T-helper 1 cell (primary cell): ENCODE data around the gene WBP2NL.

ENCODE experiments used
- DNase-seq, 5 donors: peaks; one replicate each; pipeline ENCODE4 v3.0.0-alpha.2; 2012 to 2020

WBP2NL gene

DNA sequence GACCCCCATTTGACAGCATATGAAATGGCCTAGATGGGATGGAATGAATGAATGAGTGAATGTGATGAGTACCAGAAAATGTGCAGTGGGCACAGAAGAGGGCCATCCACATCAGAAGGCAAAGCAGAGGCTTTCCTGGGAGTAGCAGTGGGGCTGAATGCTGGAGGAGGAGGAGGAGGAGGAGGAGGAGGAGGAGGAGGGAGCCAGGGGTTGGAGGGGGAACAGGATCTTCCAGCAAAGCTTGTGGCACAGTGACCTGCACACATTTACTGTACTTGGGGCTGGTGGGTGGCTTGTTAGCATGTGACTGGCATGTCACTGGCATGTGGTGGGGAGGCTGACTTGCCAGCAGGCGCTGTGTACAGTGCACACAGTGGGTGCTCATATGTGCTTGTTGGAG, 19.9 kb upstream of the WBP2NL start:
- no peak for DNase-seq

DNA sequence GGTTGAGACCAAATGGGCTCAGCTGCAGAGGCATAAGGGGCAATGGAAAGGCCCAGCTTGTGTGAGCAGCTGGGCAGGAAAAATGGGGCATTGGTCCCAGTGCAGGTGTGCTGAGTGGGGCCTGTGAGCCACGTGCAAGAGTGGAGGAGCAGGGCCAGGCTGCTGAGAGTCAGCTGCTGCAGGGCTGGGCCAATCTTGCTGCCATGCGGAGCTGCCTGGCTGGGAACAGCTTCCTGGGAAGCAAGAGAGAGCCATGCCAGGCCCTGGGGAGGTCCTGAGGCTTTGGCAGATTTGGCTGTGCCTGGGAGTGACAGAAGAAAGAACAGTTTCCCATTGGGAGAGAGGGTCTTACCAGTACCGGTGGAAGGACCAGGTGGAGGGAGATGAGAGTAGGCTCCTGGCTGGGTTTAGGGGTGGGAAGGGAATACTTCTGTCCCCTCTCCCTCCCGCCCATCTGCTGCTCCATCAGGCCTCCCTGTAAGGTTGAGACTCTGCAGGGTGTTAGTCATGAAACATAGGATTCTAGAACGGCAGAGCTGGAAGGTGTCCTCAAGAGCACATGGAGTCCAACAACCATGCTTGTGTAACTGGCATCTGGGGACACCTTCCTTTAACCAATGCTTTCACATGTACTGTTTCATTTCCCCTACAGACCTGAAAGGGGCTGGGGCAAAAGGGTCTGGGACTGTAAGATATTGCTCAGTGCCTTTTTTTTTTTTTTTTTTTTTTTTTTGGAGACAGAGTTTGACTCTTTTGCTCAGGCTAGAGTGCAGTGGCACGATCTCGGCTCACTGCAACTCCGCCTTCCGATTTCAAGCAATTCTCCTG, 19.0 kb upstream of the WBP2NL start:
- no peak for DNase-seq

DNA sequence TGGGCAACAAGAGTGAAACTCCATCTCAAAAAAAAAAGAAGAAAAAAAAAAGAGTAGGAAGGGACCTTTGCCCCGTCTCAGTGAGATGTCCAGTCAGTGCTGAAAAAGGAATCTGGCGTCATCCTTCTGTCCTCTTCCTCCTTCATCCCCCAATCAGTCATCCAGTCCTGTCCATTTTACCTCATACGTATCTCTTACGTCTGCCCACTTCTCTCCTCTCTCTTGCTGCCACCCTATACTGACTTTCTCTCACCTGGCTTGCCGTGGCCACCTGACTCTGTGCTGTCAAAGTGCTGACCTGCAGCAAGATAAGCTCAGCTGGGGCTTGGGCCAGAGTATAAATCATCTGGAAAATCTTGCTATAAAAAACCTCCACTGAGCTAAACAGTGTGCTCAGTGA, 15.7 kb upstream of the WBP2NL start:
- no peak for DNase-seq

DNA sequence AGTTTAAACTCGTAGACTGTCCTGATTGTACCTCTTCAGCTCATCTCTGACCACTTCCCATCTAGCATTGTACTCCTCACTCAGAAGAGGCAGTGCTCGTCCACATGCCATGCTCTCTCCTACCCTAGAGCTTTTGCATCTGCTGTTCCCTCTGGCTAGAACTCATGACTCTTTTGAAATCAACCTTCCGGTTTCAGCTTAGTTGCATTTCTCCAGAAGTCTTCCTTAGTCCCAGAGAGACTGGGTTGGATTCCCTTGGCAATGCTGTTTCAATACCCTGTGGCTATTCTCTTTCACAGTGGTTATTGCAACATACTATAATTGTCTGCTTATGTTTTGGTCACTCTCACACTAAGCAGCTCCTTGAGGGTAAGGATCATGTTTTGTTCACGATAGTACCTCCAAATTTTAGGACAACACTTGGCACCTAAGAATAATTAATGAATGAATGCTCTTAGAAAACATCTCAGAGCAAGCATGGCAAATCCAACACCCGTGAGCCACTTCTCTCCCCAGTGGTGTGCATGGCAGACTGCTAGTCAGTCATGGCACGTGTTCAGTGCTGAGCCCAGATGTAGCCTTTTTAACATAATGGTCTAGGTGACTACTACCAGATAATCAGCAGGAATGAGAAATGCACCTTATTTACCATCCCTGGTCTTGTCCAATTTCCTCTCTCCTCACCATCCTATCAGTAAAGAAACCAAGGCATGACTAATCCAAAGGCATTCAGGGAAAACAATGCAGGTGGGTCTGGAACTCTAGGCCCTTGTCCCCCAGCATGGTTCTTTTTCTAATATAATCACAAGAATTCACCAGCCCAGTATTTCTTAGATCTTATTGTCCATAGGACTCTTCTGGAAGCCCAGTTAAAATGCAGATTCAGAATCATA, 14.8 kb upstream of the WBP2NL start:
- no peak for DNase-seq

DNA sequence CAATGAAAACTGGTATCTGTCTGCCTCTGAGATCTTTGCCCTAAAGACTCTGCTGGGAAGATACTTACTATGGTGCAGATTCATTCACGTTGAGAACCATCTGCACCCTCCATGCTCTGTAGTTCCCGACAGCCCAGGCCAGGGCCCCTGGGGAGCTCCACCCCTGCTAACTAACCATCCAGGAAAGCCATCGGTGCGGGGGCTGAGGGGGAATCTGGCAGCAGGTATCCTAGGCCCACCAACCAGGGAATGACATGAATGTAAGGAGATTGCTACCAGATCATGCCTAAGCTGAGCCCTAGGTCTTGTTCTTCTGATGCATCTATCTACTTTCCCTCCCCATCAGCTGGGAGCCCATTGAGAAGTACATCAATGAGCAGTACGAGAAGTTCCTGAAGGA, 11.3 kb upstream of the WBP2NL start:
- no peak for DNase-seq

DNA sequence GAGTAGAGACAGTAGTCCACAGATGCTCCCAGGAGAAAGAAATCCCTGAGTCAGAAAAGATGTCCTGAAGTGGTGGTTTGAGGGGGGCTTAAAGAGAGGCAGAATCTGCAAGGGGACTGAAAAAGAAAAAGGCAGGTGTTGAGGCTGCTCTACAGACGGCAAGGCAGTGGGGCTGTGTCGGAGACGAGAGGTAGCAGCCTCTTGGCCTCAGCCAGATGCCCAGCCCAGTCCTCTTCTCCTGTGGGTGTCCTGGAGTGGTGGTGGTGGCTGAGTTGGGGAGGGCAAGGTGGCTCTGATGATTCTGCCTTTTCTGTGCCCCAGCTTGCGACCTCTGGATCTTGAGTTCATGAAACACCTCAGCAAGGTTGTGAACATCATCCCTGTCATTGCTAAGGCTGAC, 9.3 kb upstream of the WBP2NL start:
- DNase-seq: no peak

DNA sequence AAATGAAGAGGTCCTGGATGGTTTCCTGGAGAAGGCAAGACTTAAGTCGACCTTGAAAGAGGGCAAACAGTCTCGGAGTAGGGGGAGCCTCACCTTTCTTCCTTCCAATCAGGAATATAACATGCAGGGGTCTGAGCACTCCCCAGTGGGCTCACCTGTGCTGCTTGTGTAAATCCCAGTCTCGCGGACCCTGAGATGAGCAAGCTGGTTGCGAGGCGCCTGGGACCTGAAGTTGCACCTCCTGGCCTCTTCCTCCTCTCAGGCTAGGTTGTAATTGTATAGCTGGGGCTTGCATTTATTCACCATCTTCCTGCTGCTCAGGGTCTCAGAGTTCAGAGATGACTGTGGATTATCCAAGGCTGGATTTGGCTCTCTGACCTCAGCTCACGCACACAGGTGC, 7.5 kb upstream of the WBP2NL start:
- no peak for DNase-seq

DNA sequence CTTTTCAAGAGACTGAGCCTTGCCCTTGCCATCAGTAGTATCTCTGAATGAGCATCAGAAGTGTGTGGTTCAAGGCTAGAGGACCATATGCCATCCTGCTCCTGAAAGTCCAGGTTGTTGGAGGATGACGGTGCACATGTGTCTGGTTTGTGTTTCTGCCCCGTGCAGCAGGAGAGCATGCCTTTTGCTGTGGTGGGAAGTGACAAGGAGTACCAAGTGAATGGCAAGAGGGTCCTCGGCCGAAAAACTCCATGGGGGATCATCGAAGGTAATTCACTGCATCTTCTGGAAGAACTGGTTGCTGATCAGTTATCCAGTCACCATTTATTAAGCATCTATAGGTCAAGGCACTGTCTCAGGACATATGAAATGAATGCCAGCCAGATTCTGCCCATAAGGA, 6.1 kb upstream of the WBP2NL start:
- no peak for DNase-seq

DNA sequence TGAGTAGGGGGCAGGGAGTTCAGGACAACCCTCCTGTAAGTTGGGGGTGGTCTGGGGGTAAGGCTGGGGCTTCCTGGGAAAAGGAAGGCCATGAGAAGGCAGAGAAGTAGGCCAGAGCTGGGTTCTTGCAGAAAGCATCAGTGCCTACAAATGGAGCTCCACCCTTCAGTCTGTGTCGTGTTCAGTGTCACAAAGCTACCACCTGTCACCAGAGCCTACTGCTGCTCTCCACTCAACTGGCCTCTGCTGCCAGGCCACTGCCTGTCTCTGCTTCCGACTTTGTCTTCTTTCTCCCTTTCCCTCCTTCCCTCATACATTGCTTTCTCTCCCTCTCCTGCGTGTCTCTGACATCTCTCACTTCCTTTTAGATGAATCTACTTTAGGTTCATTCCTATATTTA, 3.4 kb upstream of the WBP2NL start:
- DNase-seq: no peak

DNA sequence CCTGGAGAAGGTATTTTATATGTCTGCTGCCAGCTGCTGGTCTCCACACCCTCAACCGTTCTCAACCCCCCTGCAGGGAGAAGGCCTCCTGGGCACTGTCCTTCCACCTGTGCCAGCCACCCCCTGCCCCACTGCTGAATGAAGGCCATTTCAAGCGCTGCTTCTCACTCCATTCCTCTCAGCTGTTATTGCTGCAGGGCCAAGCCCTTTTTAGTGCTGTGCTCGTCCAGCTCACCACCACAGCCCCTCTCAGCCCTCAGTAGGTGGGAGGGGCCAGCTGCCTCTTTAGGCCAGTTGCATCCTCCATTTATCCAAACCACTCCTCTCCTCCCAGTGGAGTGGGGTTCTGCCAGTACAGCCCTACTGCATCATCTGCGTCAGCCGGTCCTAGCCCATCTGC, 1.8 kb upstream of the WBP2NL start:
- no peak for DNase-seq

DNA sequence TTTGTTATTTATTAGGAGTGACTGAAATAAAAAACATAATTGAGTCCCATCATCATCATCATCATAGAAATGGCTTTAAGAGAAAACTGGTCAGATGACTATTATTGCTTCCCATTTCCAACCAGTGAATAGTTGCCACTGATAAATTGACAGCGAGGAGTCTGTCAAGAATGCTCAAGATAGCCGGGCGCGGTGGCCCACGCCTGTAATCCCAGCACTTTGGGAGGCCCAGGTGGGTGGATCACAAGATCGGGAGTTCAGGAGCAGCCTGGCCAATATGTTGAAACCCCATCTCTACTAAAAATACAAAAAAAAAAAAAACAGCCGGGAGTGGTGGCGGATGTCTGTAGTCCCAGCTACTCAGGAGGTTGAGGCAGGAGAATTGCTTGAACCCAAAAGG, 1.9 kb downstream of the WBP2NL start:
- no peak for DNase-seq

DNA sequence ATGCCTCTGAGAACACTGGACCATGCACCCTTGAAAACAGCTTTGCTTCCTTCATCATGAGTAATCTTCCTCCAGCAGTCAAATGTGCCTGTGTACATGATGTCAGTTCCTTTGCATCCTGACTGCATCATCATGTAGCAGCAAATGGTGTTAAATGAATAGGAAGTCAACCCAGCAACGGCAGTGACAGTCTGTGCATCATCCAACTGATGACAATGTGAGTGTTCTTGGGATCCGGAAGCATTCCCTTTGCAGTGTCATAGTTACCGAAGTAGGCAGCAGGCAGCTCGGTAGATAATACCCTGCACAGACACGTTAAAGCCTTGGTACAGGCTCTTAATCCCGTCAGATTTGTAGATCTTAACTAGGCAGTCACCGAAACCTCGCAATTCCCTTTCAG, 2.5 kb downstream of the WBP2NL start:
- peak in 1 of 5 donors; percentile 28 for DNase-seq

DNA sequence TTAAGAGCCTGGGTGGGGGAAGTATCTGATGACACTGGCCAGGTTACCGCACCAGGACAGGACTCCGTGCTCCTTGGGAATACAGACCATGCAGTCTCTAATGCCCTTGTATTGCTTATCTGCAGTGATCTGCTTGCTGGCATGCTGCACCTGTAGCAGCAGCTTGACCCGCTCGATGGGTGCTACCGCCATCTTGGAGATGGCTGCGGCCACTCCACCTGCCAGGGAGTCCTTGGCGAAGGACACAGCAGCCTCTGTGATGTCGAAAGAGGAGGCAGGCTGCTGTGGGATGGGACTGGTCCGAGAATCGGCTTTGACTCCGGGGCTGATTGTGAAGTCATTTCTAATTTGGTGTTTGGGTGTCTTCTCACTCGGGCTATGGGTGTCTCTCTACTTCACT, 3.1 kb downstream of the WBP2NL start:
- no peak for DNase-seq

DNA sequence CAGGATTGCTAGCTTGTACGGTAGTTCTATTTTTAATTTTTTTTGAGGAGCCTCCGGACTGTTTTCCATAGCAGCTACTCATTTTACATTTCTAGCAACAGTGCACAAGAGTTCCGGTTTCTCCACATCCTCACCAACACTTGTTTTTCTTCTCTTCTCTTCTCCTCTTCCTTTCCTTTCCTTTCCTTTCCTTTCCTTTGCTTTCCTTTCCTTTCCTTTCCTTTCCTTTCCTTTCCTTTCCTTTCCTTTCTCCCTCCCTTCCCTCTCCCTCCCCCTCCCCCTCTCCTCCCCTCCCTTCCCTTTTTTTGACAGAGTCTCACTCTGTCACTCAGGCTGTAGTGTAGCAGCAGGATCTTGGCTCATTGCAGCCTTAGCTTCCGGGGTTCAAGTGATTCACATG, 9.3 kb downstream of the WBP2NL start:
- no peak for DNase-seq

DNA sequence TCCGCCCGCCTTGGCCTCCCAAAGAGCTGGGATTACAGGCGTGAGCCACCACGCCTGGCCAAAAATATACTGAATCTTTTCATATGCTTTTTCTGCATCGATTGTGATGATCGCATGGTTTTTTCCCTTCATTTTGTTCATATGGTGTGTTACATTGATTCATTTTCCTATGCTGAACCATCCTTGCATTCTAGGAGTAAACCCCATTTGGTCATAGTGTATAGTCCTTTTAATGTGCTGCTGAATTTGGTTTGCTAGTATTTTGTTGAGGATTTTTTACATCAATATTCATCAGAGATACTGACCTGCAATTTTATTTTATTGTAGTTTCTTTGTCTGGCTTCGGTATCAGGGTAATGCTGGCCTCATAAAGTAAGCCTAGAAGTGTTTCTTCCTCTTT, 12.2 kb downstream of the WBP2NL start:
- no peak for DNase-seq

DNA sequence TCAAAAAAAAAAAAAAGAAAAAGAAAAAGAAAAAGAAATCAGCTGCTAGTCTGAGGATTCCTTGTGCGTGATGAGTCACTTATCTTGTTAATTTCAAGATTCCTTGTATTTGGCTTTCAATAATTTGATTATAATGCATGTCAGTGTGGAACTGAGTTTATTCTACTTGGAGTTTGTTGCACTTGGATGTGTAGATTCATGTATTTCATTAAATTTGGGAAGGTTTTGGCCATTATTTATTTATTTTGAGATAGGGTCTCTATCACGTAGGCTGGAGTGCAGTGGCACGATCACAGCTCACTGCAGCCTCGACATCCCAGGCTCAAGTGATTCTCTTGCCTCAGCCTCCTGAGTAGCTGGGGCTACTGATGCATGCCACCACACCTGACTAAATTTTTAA, 14.8 kb downstream of the WBP2NL start:
- DNase-seq: no peak

DNA sequence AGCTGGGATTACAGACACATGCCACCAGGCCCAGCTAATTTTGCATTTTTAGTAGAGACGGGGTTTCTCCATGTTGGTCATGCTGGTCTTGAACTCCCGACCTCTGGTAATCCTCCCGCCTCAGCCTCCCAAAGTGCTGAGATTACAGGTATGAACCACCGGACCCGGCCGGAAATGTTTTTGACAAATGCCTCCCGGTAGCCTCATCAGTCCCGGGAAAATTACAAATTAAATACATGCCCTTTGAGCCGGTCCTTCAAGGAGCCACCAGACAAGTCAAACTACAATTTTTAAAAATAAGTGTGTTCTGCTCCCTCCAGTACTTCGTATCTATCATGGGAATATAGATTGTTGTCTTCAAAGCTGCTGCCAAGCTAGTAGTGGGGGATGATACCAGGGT, 17.5 kb downstream of the WBP2NL start:
- DNase-seq: no peak

DNA sequence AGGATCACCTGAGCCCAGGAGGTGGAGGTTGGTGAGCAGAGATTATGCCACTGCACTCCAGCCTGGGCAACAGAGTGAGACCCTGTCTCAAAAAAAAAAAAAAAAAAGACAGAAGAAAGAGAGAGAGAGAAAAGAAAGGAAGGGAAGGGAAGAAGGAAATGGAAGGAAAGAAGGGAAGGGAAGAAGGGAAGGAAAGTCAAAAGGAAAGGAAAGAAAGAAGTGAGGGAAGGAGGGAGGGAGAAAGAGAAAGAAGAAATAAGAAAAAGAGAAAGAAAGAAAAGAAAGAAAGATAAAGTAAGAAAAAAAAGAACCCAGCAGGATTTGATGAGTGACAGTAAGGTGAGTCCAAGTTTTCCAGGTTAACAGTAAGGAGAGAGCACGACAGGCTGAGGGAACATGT, 19.6 kb downstream of the WBP2NL start:
- no peak for DNase-seq

DNA sequence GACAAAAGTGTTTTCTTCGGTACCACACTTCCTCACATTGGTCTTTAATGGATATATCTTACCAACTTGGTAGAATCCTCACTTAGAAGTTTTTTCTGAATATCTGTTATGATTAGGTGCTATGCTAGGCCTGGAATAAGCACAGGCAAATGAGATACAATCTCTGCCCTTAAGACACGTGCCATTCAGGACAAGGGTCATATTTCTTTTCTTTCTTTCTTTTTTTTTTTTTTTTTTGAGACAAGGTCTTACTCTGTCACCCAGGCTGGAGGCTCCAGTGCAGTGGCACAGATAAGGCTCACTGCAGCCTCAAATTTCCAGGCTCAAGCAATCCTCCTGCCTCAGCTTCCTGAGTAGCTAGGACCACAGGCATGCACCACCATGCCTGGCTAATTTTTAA, 23.0 kb downstream of the WBP2NL start:
- no peak for DNase-seq

DNA sequence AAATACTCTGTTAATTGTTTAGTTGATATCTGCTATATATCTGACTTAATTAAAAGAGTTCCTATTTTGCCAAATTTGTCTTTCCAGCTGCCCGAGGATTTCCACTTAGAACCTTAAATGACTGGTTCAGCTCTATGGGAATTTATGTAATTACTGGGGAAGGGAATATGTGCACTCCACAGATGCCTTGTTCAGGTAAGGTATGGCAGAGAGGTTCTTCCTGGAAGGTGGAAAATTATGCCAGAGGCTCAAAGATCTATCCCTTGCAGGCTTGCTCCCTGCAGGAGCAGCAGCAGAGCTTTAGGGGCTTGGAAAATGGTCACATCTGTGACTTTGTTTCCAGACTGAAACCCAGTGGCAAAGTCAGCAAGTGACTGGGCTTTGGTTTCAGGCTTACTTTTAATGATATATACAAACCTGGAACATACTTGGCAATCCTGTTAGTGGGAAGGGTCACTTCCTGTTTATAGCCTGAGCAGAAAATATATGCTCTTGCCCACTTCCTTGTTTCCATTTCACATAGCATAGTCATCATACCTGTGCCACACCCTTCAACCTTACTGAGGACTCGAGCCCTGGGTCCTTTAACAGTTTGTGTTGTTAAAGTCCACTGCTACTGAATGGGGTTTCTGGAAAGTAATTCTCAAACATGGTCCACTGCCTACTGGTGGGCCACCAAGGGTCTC, 23.7 kb downstream of the WBP2NL start:
- DNase-seq: peak in 1 of 5 donors; percentile 69

DNA sequence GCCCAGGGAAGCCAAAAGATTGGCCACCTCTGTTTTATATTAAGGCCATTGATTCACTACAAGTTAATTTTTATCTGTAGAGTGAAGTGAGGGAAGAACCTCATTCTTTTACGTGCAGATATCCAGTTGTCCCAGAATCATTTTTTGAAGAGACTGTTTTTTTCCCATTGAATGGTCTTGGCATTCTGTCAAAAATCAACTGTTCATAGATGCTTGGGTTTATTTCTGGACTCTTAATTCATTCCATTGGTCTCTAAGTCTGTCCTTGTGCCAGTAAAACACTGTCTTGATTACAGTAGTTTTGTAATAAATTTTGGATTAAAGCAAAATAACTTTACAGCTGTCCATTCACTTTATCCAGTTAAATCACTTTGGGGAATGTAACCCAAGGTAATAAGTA, 26.8 kb downstream of the WBP2NL start:
- no peak for DNase-seq

DNA sequence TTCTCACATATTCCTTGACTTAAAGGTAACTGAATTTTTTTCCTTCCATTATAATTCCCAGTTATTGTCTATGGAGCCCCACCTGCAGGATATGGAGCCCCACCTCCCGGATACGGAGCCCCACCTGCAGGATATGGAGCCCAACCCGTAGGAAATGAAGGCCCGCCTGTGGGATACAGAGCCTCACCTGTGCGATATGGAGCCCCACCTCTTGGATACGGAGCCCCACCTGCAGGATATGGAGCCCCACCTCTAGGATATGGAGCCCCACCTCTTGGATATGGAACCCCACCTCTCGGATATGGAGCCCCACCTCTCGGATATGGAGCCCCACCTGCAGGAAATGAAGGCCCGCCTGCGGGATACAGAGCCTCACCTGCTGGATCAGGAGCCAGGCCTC, 28.1 kb downstream of the WBP2NL start:
- no peak for DNase-seq
